Measurements from ENCODE around the gene MITD1. TPM values are rescaled to one million over a fixed set of nuclear protein-coding genes. Genes with fewer than 3 reads are reported as not detected.
"Not testable (repeated sequence)": the region's sequence is repeated elsewhere in the genome, so short reads cannot be mapped to it uniquely, and the experiment has no call there.

MITD1 gene
- total RNA-seq, 1 donor from 2014 or later: 73.7 TPM

DNA sequence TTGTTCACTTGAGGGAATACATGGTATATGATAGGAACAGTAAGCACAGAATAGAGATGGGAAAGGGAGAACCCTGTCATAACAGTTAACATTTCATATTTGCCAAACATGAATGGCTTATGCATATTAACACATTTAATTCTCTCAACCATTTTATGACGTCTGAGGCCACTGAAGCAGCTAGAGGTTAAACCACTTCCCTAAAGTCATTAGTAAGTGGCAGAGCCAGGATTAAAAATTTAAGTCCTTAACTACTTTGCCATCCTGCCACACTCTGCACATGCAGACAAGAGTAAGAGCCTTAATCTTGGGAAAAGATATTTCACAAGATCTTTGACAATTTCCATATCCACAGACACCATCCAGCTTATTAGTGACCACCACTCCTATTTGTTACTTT lies 24.0 kb downstream of the MITD1 start:
- intact Hi-C loops (cut with micrococcal nuclease): loop anchor here (10.0 kb wide), 4 partner anchors 692 to 1848 kb away; partner anchors contain the start of genes PDCL3, RPL31 and VWA3B

DNA sequence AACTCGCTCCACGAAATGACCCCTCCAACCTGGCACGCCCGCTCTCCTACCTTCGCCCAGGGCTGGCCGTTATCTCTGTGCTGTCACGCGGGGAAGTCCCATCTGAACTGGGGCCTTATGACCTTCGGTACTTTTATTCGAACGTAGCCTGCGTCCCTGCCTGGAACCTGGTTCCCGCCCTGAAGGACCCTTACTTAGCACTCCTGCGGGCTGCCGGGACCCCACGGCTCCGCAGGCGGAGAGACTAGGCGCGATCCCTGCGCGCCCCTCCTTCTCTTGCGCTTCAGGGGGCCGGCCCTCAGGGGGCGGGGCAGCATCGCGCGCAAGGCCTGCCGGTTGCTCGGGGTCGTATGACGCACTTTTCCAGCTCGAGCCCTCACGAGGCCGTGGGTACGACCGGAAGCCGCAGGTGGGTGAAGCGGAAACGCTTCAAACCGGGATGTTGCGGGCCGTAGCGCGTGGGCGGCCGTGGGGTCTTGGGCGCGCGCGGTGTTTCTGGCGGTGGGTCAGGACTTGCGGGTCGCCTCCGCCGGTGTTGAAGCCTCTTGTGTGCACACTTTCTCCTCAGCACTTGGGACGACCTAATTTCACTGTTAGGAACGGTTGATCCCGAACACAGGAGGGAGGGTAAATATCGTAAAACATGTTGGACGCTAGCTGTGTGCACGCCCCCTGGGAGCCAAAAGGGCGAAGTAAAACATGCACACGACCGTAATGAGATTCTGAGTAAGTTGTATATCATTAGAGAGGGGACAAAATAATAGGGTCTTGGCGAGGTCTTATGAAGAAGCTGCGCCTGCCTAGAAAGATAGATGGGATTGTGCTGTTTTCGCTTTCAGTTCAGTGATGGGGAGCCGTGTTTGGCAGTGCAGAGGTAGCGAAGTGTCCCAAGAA lies 26.0 kb downstream of the MITD1 start, which contains the start of the genes LIPT1 and TSGA10:
TSS of gene LIPT1 (plus strand) at position 325 of the 894 bp plus-strand sequence. CDS start 6,991 bp downstream, outside the sequence.
TSS of gene TSGA10 (minus strand) at position 300 of the 894 bp plus-strand sequence. CDS start 45,503 bp downstream, outside the sequence.
- intact Hi-C loops (cut with micrococcal nuclease): loop anchor here (1.0 to 10.0 kb wide), 11 partner anchors 14 to 1850 kb away; partner anchors contain the start of genes C2orf15, COA5, MITD1 and MRPL30

DNA sequence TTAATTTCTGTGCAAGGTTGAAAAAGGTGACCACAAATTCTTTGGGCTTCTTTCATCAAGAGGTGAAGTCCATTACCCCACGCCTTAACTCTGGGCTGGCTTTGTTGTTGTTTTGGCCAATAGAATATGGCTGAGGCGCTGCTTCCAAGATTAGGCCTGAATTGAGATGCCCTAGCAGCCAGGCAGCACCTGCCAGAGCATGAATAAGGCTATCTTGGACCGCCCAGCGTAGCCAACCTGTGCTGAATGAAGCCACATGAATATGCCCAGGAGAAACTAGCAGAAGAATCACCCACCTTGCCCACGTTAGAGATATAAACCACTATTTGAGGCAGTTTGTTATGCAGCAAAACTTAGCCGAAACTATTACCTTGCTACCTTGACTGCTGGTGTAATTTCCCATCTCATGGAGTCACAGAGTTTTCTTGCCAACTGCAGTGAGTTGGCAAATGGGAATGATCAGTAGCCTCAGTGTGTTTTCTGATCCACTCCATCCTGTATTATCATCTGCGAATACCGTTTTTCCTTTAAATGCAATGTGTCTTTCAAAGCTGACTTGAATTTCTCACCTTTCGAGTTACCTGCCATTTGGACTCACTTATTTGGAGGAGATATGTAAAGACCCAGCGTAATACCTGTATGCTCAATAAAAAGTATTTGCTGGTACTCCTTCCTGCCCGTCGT lies 26.8 kb downstream of the MITD1 start:
- intact Hi-C loops (cut with micrococcal nuclease): loop anchor here (1.0 to 10.0 kb wide), 9 partner anchors 13 to 1851 kb away; partner anchors contain the start of genes C2orf15, COA5, PDCL3 and REV1

DNA sequence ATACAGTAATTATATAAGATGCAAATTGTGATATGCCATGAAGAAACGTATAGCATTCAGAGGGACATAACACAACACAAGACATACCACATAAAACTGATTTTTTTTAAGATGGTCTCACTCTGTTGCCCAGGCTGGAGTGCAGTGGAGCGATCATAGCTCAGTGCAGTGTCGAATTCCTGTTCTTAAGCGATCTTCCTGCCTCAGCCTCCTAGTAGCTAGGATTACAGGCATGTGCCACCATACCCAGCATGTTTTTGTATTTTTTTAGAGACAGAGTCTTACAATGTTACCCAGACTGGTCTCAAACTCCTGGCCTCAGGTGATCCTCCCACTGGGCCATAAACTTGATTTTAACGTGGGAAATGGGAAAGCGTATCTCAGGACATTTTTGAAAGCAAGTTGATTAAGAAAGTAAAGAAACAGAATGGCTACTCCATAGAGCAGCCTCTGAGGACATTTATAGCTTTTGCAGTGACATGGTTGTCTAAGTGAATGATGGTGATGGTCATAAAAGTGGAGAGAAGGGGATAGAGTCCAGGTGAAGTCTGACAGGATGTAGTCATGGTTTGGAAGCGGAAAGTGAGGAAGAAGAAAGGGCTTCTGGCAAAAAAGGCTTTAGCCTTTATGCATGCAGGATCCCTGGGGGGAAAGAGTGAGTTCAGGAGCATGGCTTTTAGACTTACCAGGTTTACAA lies 28.5 kb downstream of the MITD1 start:
- intact Hi-C loops (cut with micrococcal nuclease): loop anchor here (5.0 to 10.0 kb wide), 5 partner anchors 688 to 1852 kb away; partner anchors contain the start of genes PDCL3, RPL31, VWA3B and ZAP70

DNA sequence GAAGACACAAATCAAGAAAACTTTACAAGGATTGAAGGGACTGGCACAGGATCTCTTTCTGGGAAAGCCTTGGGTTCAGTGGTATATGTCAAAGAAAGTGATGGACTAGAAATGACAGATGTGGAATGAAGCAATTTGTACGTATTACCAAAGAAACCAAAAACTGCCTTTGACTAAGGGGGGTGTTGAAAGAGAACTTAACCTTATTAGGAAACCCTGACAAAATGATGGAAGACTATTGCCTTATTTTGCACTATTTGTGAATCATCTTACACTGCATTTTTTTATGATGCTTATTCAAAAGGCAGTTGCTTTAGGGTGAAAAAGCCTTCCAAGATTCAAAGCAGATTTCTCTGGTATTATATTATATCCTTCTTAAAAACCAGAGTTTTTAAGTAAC lies 30.2 kb downstream of the MITD1 start:
- intact Hi-C loops (cut with micrococcal nuclease): loop anchor here (5.0 to 10.0 kb wide), 5 partner anchors 686 to 1854 kb away; partner anchors contain the start of genes PDCL3, RPL31, VWA3B and ZAP70

DNA sequence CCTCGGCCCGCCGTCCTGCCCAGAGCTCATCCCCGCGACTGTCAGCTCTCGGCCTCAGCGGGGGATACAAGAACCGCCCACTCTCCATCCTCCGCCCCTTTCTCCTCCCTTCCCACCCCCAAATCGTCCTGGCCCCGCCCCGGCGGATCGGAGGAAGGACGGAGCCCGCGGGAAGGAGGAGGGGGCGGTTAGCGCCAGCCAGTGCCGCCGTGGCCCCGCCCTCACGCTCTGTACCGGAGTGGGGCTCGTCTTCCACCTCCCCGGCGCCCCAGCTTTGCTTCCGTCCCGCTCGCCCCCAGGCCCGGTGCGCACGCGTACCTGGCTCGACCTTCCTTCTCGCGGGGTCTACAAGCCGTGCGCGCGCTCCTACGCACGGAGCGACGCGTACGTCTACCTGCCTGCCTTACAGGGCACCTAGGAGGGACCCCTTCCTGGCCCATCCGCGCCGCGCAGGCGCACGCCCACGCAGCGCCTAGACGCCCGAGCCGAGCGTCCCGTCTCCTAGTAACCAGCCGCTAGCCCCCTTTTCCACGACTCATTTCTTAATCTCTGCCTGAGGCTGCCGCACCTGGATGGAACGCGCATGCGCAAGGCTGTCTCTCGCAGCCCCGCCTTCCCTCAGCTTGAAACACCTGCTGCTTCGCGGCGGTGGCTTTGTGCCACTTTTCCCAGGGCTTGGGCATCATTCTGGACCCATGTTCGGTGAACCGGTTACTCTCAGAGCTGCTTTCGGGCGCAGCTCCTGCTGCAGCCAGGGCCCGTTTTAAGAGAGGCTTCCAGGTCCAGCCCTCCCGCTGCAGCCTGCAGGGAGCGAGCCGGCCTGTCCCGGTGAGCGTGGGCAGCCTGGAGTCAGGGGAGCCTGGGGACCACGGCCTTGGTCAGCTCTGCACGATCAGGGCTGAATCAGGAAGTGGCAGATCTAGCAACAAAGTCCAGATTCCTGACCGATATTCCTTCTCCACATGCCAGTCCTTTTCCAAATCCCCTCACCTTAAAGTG lies 39.4 kb downstream of the MITD1 start, which contains the start of gene C2orf15:
TSS of gene C2orf15 (plus strand) at position 598 of the 999 bp plus-strand sequence. CDS start 8,852 bp downstream, outside the sequence.
- intact Hi-C loops (cut with micrococcal nuclease): loop anchor here (1.0 to 5.0 kb wide), 10 partner anchors 13 to 1479 kb away; partner anchors contain the start of genes ACTR1B, COA5, LIPT1 and MITD1

DNA sequence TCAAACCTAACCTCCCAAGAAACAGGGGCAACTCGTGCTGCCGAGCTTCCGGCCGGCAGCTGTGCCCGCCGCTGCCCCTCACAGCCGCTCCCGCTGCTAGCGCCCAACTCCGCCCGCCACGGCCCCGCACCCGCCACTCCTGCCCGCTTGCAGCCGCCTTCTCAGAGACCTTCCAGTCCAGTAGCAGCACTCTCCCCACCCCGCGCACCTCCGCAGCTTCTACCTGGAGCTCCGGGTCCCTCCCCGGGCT lies 40.1 kb downstream of the MITD1 start:
- intact Hi-C loops (cut with micrococcal nuclease): loop anchor here (1.0 to 5.0 kb wide), 10 partner anchors 14 to 1478 kb away; partner anchors contain the start of genes ACTR1B, COA5, LIPT1 and MITD1

DNA sequence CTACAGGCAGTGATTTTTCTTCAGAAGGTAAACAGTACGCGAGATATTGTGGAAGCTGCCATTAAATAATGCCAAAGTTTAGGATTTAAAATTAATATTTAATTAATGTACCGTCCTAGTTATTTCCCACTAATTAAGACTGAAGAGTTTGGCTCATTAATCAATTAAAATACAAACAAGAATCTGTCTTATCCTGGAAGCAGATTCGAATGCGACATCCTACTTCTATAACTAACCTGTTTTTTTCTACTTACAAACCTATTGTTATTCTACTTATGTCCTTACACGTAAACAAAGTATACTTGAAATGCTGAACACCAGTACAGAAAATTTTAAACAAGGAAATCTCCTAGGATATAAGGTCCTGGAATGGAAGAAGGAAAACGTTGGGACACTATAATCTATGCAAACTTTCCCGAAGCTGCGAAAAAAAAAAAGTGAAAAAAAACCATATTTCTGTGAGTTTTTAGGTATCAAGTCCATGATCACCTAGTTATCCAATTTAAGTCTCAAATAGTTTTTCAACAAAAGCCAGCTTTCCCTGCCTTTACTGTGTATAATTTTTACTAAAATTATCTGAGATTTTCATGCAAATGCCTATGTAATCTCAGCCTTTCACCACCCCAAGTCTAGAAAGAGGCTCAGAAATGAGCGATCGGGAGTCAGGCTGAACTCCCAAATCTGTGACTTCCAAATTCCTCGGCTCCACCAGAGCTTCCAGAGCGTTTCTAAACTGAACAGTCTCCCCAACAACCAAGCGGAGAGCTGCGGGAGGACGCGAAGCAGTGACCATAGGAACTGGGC lies 40.6 kb downstream of the MITD1 start:
- intact Hi-C loops (cut with micrococcal nuclease): loop anchor here (2.0 to 5.0 kb wide), 4 partner anchors 55 to 1478 kb away; partner anchors contain the start of gene ACTR1B

DNA sequence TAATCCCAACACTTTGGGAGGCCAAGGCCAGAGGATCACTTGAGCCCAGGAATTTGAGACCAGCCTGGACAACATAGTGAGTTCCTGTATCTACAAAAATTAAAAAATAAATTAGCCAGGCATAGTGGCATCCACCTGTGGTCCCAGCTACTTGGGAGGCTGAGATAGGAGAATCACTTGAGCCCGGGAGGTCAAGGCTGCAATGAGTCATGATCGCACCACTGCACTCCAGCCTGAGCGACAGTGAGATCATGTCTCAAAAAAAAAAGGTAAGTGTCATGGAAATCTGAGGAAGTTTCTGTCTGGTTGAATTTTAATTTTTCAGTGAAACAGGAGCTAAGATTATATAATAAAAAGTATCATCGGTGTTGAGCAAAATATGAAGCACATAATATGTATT lies 41.9 kb downstream of the MITD1 start:
- intact Hi-C loops (cut with micrococcal nuclease): no loop called here

DNA sequence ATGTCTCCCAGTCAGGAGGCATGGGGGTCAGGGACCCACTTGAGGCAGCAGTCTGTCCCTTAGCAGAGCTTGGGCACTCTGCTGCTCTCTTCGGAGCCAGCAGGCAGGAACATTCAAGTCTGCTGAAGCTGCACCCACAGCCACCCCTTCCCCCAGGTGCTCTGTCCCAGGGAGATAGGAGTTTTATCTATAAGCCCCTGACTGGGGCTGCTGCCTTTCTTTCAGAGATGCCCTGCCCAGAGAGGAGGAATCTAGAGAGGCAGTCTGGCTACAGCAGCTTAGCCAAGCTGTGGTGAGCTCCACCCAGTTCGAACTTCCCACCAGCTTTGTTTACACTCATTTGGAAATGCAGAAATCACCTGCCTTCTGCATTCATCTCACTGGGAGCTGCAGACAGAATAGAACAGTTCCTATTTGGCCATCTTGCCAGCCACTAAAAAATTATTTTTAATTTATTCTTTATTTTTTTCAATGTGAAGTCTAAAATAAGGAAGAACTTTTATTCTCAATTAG lies 45.8 kb downstream of the MITD1 start:
- intact Hi-C loops (cut with micrococcal nuclease): not testable (repeated sequence)

DNA sequence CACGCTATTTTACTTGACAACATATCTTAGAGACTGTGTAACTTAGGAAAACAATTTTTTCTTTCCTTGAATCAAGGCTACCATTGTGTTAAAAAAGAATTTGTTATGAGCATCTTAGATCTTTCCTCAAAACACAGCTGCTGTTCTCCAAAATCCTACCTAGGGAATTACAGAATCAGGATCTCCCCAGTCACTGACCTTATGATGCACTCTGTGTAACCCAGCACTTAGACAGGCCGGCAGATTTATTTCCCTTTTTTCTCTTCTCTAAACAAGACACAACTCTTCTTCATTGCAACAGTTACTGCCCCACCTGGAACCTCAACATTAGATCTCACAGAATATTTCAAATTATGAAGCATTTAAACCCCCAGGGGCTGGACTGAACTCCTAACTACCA lies 52.9 kb downstream of the MITD1 start:
- intact Hi-C loops (cut with micrococcal nuclease): no loop called here

Other genes with a start within 250 kb of the MITD1 start
- gene CRACDL, start 244.8 kb downstream of the MITD1 start, total RNA-seq: 0.98 and 1.2 TPM in 2 replicates
- gene C2orf15, start 39.4 kb downstream of the MITD1 start, total RNA-seq: 0.20 and 0.25 TPM in 2 replicates
- 5.0 and 5.9 TPM in 2 replicates for gene TSGA10, start 26.1 kb downstream of the MITD1 start, total RNA-seq
- 6.1 and 6.6 TPM in 2 replicates for gene LIPT1, start 26.1 kb downstream of the MITD1 start, total RNA-seq
- gene MRPL30, start 126 bp upstream of the MITD1 start, total RNA-seq: 22.7 and 23.2 TPM in 2 replicates
- gene LYG2, start 74.6 kb upstream of the MITD1 start, total RNA-seq: not detected in 2 replicates
- 2.7 and 2.8 TPM in 2 replicates for gene LYG1, start 120.1 kb upstream of the MITD1 start, total RNA-seq
- 33.2 and 37.7 TPM in 2 replicates for gene TXNDC9, start 155.3 kb upstream of the MITD1 start, total RNA-seq
- gene EIF5B, start 156.3 kb upstream of the MITD1 start, total RNA-seq: 53.6 and 58.2 TPM in 2 replicates

Measured in T-helper 1 cell treated with Interleukin-12 subunit alpha and Interleukin-12 subunit beta and Interleukin-4 antibody, amounts not matched to agents 30 ng/mL and 1 ng/mL, for 36 hours (primary cell).